Measurements from ENCODE around the gene NISCH.
A peak's percentile ranks its signal among the peaks of the same experiment; 100 is the strongest.

NISCH gene

DNA sequence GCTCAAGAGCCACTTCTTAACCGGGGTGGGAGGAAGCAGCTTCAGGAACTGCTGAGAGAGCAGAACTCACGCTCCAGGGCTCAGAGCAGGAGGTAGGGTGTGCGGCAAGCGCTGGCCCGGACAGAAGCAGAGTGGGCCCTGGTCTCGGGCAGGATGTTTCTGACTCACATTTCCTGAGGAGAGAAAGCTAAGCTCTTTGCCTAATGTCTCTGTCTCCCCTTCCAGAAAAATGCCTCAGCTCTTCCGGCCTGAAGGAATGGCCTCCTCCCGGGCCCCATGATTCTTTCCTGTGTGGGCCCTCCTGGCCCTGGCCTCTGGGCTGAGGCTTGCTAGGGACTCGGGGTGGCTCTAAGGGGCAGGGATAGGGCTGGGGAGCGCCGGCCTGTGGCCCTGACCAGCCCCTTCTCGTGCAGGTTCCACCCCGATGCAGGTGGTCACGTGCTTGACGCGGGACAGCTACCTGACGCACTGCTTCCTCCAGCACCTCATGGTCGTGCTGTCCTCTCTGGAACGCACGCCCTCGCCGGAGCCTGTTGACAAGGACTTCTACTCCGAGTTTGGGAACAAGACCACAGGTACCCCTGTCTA is 35.6 kb downstream of the NISCH start:
- no peak for DNase-seq

DNA sequence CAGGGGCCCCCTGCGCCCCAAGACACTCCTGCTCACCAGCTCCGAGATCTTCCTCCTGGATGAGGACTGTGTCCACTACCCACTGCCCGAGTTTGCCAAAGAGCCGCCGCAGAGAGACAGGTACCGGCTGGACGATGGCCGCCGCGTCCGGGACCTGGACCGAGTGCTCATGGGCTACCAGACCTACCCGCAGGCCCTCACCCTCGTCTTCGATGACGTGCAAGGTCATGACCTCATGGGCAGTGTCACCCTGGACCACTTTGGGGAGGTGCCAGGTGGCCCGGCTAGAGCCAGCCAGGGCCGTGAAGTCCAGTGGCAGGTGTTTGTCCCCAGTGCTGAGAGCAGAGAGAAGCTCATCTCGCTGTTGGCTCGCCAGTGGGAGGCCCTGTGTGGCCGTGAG is 36.7 kb downstream of the NISCH start:
- no peak for DNase-seq

- no peak for DNase-seq
These were observed 38.0 kb downstream of the NISCH start for GRCh38 chr3:52493232-52494017.

DNA sequence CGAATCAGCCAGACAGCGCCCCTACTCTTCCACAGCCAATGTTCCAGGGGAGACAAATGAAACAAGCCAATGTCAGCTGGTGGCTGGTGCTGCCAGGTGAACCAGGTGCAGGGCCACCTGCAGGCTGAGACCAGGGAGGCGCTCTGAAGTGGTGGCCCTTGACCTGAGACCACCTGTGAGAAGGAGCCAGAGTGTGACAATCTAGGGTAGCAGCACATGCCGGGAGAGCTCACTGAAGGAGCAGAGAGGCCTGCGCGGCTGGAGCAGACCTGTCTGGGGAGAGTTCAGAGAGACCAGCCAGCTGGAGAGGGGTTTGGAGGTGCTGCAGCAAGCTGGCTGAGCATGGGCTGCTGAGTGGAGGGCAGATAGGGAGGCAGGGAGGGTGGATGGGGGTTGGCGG is 39.0 kb downstream of the NISCH start:
- no peak for DNase-seq

- DNase-seq, result no peak
These were observed 39.6 kb downstream of the NISCH start, which contains the start of gene STAB1 for GRCh38 chr3:52494886-52495495. STAB1 (plus strand) TSS chr3:52495338; CDS start chr3:52495414, 76 bp downstream.

GRCh38 chr3:52495777-52496602 is 40.6 kb downstream of the NISCH start:
- no peak for DNase-seq

- peak; percentile 28 for DNase-seq
These were observed 43.0 kb downstream of the NISCH start for GRCh38 chr3:52498137-52499054.

DNA sequence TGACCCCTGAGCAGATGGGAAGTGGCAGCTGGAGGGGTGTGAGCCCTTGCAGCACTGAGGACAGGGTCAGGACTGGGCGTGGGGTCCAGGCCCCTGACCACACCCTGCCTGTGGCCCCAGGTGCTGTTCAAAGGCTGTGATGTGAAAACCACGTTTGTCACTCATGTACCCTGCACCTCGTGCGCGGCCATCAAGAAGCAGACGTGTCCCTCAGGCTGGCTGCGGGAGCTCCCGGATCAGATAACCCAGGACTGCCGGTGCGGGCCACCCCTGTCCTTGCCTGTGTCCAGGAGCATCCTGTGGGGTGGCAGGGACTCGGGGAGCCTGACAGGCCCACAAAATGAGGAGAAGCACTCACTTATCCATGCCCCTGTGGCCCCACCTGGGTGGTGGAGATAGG is 45.6 kb downstream of the NISCH start:
- no peak for DNase-seq

GRCh38 chr3:52502001-52502400 is 46.6 kb downstream of the NISCH start:
- no peak for DNase-seq

DNA sequence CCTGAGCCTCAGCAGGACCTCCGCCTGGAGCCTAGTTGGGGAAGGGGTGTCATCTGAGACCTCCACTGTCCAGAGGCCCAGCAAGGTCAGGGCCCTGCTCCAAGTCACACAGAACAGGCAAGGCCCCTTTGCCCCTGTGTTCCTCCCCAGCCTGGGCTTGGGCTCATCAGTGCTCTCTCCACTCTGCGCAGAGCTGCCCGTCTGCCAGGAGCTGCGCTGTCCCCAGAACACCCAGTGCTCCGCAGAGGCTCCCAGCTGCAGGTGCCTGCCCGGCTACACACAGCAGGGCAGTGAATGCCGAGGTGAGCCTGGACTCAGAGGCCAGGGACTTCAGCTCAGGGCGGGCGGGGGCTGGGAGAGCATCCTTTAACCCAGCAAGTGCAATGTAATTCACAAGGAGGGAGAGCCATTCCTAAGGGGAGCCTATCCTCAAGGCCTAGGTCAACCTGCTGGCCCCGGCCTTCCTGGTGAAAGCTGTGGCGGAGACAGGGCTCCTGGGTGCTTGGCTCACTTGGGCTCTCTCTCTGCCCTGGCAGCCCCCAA is 47.5 kb downstream of the NISCH start:
- no peak for DNase-seq

GRCh38 chr3:52503788-52504424 is 48.5 kb downstream of the NISCH start:
- no peak for DNase-seq

DNA sequence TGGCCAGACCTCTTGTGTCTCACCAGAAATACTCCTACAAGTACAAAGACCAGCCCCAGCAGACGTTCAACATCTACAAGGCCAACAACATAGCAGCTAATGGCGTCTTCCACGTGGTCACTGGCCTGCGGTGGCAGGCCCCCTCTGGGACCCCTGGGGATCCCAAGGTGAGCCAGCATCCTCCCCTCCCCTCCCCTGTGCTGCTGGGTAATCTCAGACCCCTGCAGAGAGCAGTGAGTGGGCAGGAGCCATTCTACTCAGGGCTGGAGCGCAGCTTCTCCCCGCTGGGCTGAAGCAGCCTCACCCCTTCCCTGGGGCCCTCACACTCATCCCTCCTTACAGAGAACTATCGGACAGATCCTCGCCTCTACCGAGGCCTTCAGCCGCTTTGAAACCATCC is 49.6 kb downstream of the NISCH start:
- no peak for DNase-seq

DNA sequence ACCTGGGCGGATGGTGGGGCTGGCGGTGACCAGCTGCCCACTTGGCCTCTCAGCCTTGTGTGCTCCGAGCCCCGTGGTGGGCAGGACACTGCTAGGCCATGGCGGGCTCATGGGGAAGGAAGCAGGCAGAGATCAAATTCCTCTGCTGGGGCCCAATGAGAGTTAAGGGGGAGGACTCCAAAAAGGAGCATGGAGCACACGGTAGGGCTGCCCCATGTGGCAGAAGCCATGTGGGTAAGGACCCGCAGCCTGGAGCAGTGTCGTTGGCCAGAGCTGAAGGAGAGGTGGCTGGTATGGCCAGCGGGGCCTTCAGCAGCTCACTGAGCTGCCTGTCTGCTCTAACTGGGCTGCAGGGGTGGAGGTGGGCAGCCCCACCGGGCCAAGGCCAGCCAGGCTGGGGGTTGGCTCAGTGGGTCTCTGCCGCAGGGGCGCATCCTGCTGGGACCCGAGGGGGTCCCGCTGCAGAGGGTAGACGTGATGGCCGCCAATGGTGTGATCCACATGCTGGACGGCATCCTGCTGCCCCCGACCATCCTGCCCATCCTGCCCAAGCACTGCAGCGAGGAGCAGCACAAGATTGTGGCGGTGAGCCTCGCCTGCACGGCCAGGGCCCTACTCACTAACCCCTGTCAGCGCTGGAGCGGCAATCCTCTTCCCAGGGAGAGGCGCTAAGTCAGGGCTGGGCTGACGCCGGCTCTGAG is 51.0 kb downstream of the NISCH start:
- DNase-seq, result no peak

- no peak for DNase-seq
These were observed 52.0 kb downstream of the NISCH start for GRCh38 chr3:52507359-52507758.

- DNase-seq, result no peak
These were observed 54.4 kb downstream of the NISCH start for GRCh38 chr3:52509753-52510328.

DNA sequence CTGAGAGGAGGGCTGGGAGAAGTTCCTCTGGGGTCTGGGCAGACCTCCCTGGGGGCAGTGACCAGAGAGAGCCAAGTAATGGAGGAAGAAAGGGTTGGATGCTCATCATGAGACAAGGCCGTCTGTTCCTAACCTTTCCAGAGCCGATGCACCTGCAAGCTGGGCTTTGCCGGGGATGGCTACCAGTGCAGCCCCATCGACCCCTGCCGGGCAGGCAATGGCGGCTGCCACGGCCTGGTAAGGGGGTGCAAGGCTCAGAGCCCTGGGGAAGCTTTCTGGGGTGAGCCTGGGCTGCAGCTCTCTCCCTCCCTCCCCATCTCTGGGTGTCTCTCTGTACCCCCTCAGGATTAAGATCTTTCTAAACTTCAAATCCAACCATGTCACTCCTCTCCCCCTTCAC is 56.1 kb downstream of the NISCH start:
- DNase-seq, result no peak

DNA sequence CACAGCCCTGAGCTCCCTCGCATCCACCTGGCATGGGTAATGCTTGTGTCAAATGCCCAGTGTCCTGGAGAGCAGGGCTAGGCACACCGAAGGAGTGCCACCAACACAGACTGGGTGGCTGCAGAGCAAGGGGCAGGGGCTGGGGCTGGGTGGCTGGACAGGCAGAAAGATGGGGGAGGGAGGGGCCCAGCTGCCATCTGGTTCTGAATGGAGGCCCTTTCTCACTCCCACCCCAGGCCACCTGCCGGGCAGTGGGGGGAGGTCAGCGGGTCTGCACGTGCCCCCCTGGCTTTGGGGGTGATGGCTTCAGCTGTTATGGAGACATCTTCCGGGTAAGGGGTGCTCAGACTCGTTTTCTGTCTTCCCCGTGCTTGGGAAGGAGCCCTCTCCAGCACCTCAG is 56.7 kb downstream of the NISCH start:
- no peak for DNase-seq

DNA sequence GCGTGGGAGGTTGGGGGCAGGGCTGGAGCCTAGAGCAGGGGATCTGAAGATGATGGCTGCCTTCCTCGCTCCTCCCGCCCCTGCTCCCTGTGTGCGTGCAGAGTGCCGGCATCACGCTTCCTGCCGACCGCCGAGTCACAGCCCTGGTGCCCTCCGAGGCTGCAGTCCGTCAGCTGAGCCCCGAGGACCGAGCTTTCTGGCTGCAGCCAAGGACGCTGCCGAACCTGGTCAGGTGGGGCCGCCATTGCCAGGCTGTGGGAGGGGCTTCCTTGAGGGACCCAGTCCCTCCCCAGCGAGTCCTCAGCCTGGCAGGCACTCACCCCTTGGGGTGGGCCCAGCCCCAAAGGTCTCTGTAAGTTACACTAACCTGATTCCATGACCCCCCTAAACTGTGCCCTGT is 57.3 kb downstream of the NISCH start:
- no peak for DNase-seq

DNA sequence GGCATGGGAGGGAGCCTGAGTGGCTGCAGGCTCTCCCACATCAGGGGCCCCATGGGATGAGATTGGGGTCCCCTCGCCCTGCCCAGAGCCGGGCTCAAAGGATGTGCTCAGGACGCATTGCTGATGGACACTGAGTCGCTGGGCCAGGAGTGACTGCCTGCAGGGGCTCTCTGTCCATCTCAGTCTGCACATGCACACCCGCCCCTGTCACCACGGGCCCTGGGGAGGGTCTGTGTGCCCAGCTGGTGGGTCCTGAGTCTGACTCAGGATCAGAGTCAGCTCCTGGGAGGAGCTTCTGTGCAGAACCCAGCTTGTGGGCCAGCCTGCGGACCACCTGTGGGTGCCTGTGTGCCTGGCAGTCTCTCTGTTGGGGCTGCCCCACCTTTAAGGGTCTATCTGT is 57.9 kb downstream of the NISCH start:
- DNase-seq, result no peak

DNA sequence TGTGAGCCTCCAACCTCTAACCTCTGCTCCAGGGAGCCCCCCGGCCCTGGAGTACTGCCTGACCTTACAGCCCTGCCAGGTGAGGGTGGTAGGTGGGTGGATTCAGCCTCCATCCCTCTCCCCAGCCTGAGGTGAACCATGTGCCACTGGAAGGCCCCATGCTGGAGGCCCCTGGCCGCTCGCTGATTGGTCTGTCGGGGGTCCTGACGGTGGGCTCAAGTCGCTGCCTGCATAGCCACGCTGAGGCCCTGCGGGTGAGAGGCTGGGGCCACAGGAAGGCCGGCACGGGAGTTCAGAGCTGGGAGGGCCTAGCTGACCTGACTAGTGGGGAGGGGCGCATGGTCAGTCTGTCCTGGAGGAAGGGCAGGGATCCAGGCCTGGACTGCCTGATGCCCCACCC is 59.2 kb downstream of the NISCH start:
- DNase-seq, result no peak

Data from CD4-positive, alpha-beta T cell treated with Interleukin-21 for 1 hour (primary cell).